Panc1 (cell line): ENCODE measurements around the gene MAGI3. TPM values are rescaled to one million over a fixed set of nuclear protein-coding genes. Genes with fewer than 3 reads are reported as not detected.

Experiments
- ATAC-seq: fragments of 200-7000 bp; cut with Tn5 transposase; 2 replicates; pipeline ENCODE4 v1.9.1; 2020; ENCODE audit warnings: mild to moderate bottlenecking, moderate library complexity
- BruUV-seq: library from RNA; stranded (reverse); fragments of 400-500 nt; replicated peaks from 2 replicates; lab custom pipeline; 2021; lab: Mats Ljungman, UMichigan
- CTCF ChIA-PET: fragments of 300-600 bp; sonication (Branson Sonifier 250); formaldehyde crosslinking; loops from one replicate; lab custom pipeline; 2022; ENCODE audit warnings: antibody characterized with exemption; lab: Charles Lee
- POLR2A ChIA-PET: fragments of 300-600 bp; sonication (Branson Sonifier 250); formaldehyde crosslinking; loops from one replicate; lab custom pipeline; 2022; ENCODE audit warnings: antibody characterized with exemption; lab: Charles Lee
- DNase-seq: peaks from one replicate; pipeline ENCODE4 v3.0.0-alpha.2; 2010; ENCODE audit warnings: low read depth, low spot score
- H3K27ac ChIP-seq: 2 replicates; pipeline ENCODE4 v1.5.1; 2011; ENCODE audit warnings: mild to moderate bottlenecking, low read length, inconsistent platforms
- H3K27me3 ChIP-seq: fragments of 200-500 bp; sonication (Bioruptor generic); 2 replicates; pipeline ENCODE4 v1.6.0; 2014; ENCODE audit warnings: low read length, inconsistent platforms; ENCODE audit not compliant: control insufficient read depth, insufficient read depth
- H3K36me3 ChIP-seq: fragments of 200-500 bp; sonication (Bioruptor generic); 2 replicates; pipeline ENCODE4 v1.5.1; 2014; ENCODE audit warnings: inconsistent platforms, mild to moderate bottlenecking, low read length, moderate library complexity; ENCODE audit not compliant: control insufficient read depth, insufficient read depth
- H3K4me1 ChIP-seq: 2 replicates; pipeline ENCODE4 v1.5.1; 2011; ENCODE audit warnings: inconsistent platforms, mild to moderate bottlenecking, low read length, moderate library complexity; ENCODE audit not compliant: control insufficient read depth, insufficient read depth
- H3K4me3 ChIP-seq, 2 experiments: 2 replicates each; pipeline ENCODE4 v1.5.1; 2011 to 2012; ENCODE audit warnings: low read depth in 2 of 2, low read length in 2 of 2, mild to moderate bottlenecking in 2 of 2, inconsistent platforms in 1 of 2, moderate library complexity in 1 of 2
- H3K9me3 ChIP-seq: fragments of 200-500 bp; sonication (Bioruptor generic); 2 replicates; pipeline ENCODE4 v1.5.1; 2014; ENCODE audit warnings: low read depth, mild to moderate bottlenecking, inconsistent platforms, low read length, moderate library complexity; ENCODE audit not compliant: control insufficient read depth, insufficient read depth
- CTCF ChIP-seq: fragments of 450-650 bp; IDR thresholded peaks from 2 replicates; pipeline ENCODE4 v1.5.1; 2017; ENCODE audit warnings: mild to moderate bottlenecking
- POLR2AphosphoS5 ChIP-seq: IDR thresholded peaks from 2 replicates; pipeline ENCODE4 v1.6.1; 2012; ENCODE audit warnings: mild to moderate bottlenecking, low read depth, low read length, moderate library complexity
- REST ChIP-seq, 2 experiments: IDR thresholded peaks; 2 replicates each; pipeline ENCODE4 v1.6.1; 2011 to 2012; ENCODE audit warnings: low read depth in 2 of 2, control low read depth in 1 of 2, low read length in 1 of 2, mild to moderate bottlenecking in 1 of 2, moderate library complexity in 1 of 2; ENCODE audit not compliant: insufficient read depth in 1 of 2
- SIN3A ChIP-seq: IDR thresholded peaks from 2 replicates; pipeline ENCODE4 v1.6.1; 2012; ENCODE audit warnings: low read depth, mild to moderate bottlenecking, low read length, moderate library complexity, borderline replicate concordance; ENCODE audit not compliant: insufficient read depth
- TCF7L2 ChIP-seq: IDR thresholded peaks from 2 replicates; pipeline ENCODE4 v1.6.1; 2011; ENCODE audit warnings: mild to moderate bottlenecking, low read depth, low read length, inconsistent platforms
- in situ Hi-C: cut with HindIII; loops from 2 replicates; pipeline ENCODE4 v1.10.0; 2016; ENCODE audit warnings: low sequenced_read_pairs, low pct_unique_long_range_greater_than_20kb
- intact Hi-C: fragments of 100-400 bp; cut with micrococcal nuclease; formaldehyde crosslinking; loops from one replicate; pipeline ENCODE4 v1.10.0; 2022; ENCODE audit not compliant: unreplicated experiment
- total RNA-seq: library from RNA; stranded (reverse); gene quantifications from one replicate; pipeline ENCODE4 v1.2.1, GENCODE V29; 2021; ENCODE audit not compliant: unreplicated experiment

The MAGI3 gene
- total RNA-seq, 1 experiment from 2014 or later = 10.9 TPM

- H3K4me3 ChIP-seq = peak overlapping the region; percentile 74 to 89
- intact Hi-C loops = no loop called here
- H3K27ac ChIP-seq = peak overlapping the region; percentile 68
- ATAC-seq (no peak), DNase-seq (no peak)
- CTCF ChIA-PET = no interaction called here
- POLR2A ChIA-PET = no interaction called here
- in situ Hi-C loops = no loop called here
- H3K36me3 ChIP-seq = peaks cover 3% of the 10 kb centered on the region; the same call in 1 of the 2 replicates
- H3K4me1 ChIP-seq = peaks cover 18% of the 10 kb centered on the region
- H3K9me3 ChIP-seq = no peaks in the 10 kb centered on the region
- H3K27me3 ChIP-seq = no peaks in the 10 kb centered on the region
- no TSS peak for BruUV-seq
- TF ChIP-seq TCF7L2 (no peak), CTCF (no peak)
Observed at GRCh38 chr1:113389359-113389952, 859 bp upstream of the MAGI3 start.

- TF ChIP-seq SIN3A (0 out of 2 replicates have a peak, but pooled peaks have one; percentile 45), POLR2AphosphoS5 (no peak), TCF7L2 (no peak), REST (IDR thresholded peaks at IDR 0.05; ENCODE audit: insufficient read depth in 1 of 2, low read depth in 2 of 2, low read length in 1 of 2) (no peak), CTCF (peak; percentile 18; the same call in 1 of the 2 replicates)
- Histone ChIP-seq H3K27ac (peak overlapping the region; percentile 69), H3K36me3 (peaks cover 3% of the 10 kb centered on the region; the same call in 1 of the 2 replicates), H3K9me3 (no peaks in the 10 kb centered on the region), H3K4me3 (peak overlapping the region; percentile 74 to 89), H3K4me1 (peaks cover 22% of the 10 kb centered on the region), H3K27me3 (no peaks in the 10 kb centered on the region)
- DNase-seq = no peak
- in situ Hi-C loops = no loop called here
- no TSS peak for BruUV-seq
- ChIA-PET CTCF (no interaction called here), POLR2A (interaction anchor here (0.6 kb wide), 1 partner anchor 368 kb away, joined by 3 read pairs; the partner anchor contains the start of gene PHTF1)
- intact Hi-C loops = loop anchor here (10.0 kb wide), 1 partner anchor 284 kb away; no protein-coding TSS in a partner anchor
- peak; percentile 31 for ATAC-seq
Observed at GRCh38 chr1:113390871-113391648, 745 bp downstream of the MAGI3 start.
